ENCODE results near the gene SP8. TPM values are rescaled to one million over a fixed set of nuclear protein-coding genes. Genes with fewer than 3 reads are reported as not detected.

SP8 gene
- total RNA-seq, 2 donors from 2014 or later: not detected

GRCh38 chr7:20784388-20785156, 2.1 kb downstream of the SP8 start:
- Histone ChIP-seq H3K27ac (no peak overlapping the region), H3K4me1 (ENCODE audit: control insufficient read depth in 1 of 2, low read depth in 2 of 2) (peaks cover 25 to 35% of the 10 kb centered on the region in 2 donors), H3K36me3 (no peaks in the 10 kb centered on the region), H3K4me3 (peak overlapping the region; percentile 63), H3K27me3 (replicated peaks; ENCODE audit: insufficient read depth) (peaks cover 30% of the 10 kb centered on the region), H3K9me3 (no peaks in the 10 kb centered on the region)
- DNase-seq (ENCODE audit: low spot score): no peak
- no peak for ATAC-seq (ENCODE audit: insufficient number of reproducible peaks, low FRiP score, low read depth)
- no peak for TF ChIP-seq CTCF (IDR thresholded peaks at IDR 0.05)

GRCh38 chr7:20783700-20784387, 2.8 kb downstream of the SP8 start:
- no peaks in the 10 kb centered on the region for H3K36me3 ChIP-seq
- H3K4me1 ChIP-seq (ENCODE audit: control insufficient read depth in 1 of 2, low read depth in 2 of 2): peaks cover 25 to 35% of the 10 kb centered on the region in 2 donors
- H3K27ac ChIP-seq: no peak overlapping the region
- H3K27me3 ChIP-seq (replicated peaks; ENCODE audit: insufficient read depth): peaks cover 37% of the 10 kb centered on the region
- TF ChIP-seq CTCF (IDR thresholded peaks at IDR 0.05): no peak
- no peak for ATAC-seq (ENCODE audit: insufficient number of reproducible peaks, low FRiP score, low read depth)
- no peak for DNase-seq (ENCODE audit: low spot score)
- peak overlapping the region; percentile 63 for H3K4me3 ChIP-seq
- no peaks in the 10 kb centered on the region for H3K9me3 ChIP-seq

DNA sequence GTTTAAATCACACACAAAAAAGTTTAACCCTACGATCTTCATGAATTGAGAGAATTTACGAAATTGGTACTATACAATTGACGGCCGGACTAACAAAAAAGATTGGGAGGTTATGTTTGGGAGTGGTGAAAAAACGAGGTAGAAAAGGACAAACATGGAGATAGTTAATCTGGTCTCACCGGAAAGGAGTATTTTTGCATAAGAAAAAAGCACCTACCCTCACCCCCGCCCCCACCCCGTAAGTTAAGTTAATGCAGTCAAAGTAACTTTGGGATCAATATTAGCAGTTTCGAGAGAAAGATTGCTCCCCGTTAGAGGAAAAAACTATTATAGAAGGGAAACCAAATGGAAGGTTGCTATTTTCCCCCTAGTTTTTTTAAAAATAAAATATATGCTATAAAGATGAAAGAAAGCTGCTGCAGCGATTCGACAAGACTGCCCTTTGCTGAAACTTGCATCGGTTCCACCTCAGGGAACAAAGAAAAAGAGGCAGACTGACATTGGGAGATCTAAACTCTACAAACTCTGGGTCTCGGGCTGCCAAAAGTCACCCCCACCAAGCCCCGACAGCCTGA, 3.5 kb downstream of the SP8 start:
- Histone ChIP-seq H3K27me3 (replicated peaks; ENCODE audit: insufficient read depth) (peaks cover 40% of the 10 kb centered on the region), H3K9me3 (no peaks in the 10 kb centered on the region), H3K36me3 (no peaks in the 10 kb centered on the region), H3K27ac (no peak overlapping the region), H3K4me3 (peak overlapping the region; percentile 63), H3K4me1 (ENCODE audit: control insufficient read depth in 1 of 2, low read depth in 2 of 2) (peaks cover 25 to 38% of the 10 kb centered on the region in 2 donors)
- no peak for ATAC-seq (ENCODE audit: insufficient number of reproducible peaks, low FRiP score, low read depth)
- no peak for TF ChIP-seq CTCF (IDR thresholded peaks at IDR 0.05)
- no peak for DNase-seq (ENCODE audit: low spot score)

DNA sequence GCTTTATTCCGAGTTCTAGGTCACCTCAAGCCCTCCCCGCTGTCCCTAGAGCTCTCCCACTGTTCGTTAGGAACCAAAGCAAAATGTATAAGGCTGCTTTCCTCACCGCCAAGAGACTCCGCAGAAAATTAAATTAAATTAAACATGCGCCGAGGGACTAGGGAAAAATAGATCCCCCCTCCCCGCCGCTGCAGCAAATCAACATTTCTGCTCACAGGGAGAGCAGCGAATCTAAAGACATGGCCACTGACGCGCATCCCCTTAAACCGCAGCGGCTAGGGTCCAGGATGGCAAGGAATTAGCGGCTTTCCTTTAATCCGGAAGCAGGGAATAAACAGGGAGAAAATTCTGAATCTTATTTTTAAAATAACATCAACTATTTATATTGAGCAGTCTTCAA, 7.6 kb downstream of the SP8 start:
- Histone ChIP-seq H3K27ac (no peak overlapping the region), H3K36me3 (no peaks in the 10 kb centered on the region), H3K27me3 (replicated peaks; ENCODE audit: insufficient read depth) (peaks cover 26% of the 10 kb centered on the region), H3K4me1 (ENCODE audit: control insufficient read depth in 1 of 2, low read depth in 2 of 2) (peaks cover 5 to 16% of the 10 kb centered on the region in 2 donors), H3K4me3 (no peak overlapping the region), H3K9me3 (no peaks in the 10 kb centered on the region)
- TF ChIP-seq CTCF (IDR thresholded peaks at IDR 0.05): no peak
- ATAC-seq (ENCODE audit: insufficient number of reproducible peaks, low FRiP score, low read depth) (no peak), DNase-seq (ENCODE audit: low spot score) (no peak)

- ATAC-seq (ENCODE audit: insufficient number of reproducible peaks, low FRiP score, low read depth) (no peak), DNase-seq (ENCODE audit: low spot score) (no peak)
- Histone ChIP-seq H3K27ac (no peak overlapping the region), H3K36me3 (no peaks in the 10 kb centered on the region), H3K4me3 (peak overlapping the region; percentile 60), H3K4me1 (ENCODE audit: control insufficient read depth in 1 of 2, low read depth in 2 of 2) (peaks cover 5 to 11% of the 10 kb centered on the region in 2 donors), H3K9me3 (no peaks in the 10 kb centered on the region), H3K27me3 (replicated peaks; ENCODE audit: insufficient read depth) (peaks cover 22% of the 10 kb centered on the region)
- TF ChIP-seq CTCF (IDR thresholded peaks at IDR 0.05): peak; percentile 28
Measured at GRCh38 chr7:20778063-20778721, 8.5 kb downstream of the SP8 start.
